ENCODE measurements around the gene STPG2. TPM values are rescaled to one million over a fixed set of nuclear protein-coding genes. Genes with fewer than 3 reads are reported as not detected.

Gene STPG2
- polyA plus RNA-seq, 1 donor, result 0.36 TPM

DNA sequence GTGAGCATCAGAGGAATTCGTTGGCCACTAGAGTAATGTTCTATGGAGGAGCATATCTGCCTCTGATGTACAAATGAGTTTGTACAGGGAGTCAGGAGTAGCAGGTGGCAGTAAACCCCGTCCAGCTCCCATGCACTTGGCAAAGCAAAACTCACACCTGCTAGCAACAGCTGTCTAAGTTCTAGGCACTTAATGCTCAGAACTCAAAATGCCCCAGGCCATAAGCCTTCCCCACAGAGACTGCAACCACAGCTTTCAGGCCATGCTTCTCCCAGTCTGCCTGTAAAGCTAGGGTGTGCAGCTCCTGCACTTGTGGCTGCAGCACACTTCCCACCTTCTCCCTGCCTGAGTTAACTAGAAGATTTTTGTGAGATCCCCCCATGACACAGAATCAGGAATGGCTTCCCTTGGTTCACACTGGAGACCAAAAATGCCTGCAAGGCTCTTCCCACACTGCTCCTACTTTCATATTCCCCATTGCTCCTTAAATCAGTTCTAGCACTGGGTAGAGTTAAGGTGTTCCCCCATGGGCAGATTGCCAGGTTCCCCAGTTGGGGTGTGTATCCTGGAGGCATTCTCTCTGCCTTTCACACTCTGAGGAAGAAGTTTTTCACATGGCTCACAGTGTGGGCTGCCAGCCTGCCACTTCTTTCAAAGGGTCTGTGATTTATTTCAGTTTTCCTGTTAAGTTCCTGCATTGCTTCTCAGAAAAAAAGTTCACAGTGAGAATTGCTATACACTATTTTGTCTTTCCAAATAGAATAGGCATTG lies 189.9 kb downstream of the STPG2 start:
- DNase-seq, result no peak
- WGBS (ENCODE audit: insufficient coverage, low lambda C conversion rate), result no CpG with 5 or more reads among the region's 2 CpGs
- H3K36me3 ChIP-seq (ENCODE audit: control insufficient read depth, insufficient read depth, low read length), result no peaks in the 10 kb centered on the region
- H3K4me3 ChIP-seq (ENCODE audit: low read length), result no peak overlapping the region
- H3K4me1 ChIP-seq (ENCODE audit: control insufficient read depth, insufficient read depth, low read length), result no peaks in the 10 kb centered on the region
- H3K27ac ChIP-seq (ENCODE audit: low read length), result no peak overlapping the region
- H3K27me3 ChIP-seq (ENCODE audit: control insufficient read depth, insufficient read depth, low read length), result no peaks in the 10 kb centered on the region
- no peaks in the 10 kb centered on the region for H3K9me3 ChIP-seq (ENCODE audit: control insufficient read depth, low read depth, low read length)

DNA sequence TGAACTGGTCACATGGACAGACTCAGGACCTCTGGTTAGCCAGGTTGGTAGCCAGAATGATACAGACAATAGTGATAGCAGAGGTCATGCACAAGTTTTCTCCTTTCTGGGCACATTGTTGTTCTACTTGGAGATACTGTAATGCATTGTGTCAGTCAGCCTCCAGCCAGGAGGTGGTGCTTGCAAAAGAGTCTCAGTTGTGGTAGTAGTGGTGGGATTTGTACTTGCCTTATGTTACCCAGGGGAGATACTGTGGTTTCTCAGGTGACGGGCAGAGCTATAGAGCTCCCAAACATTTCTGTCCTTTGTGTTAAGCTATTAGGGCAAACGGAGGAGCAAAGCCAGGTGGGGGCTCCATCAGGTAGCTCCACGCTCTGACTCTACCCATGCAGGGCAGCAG lies 190.5 kb downstream of the STPG2 start:
- WGBS (ENCODE audit: insufficient coverage, low lambda C conversion rate), result no CpG with 5 or more reads among the region's 3 CpGs
- Histone ChIP-seq H3K27ac (ENCODE audit: low read length) (no peak overlapping the region), H3K36me3 (ENCODE audit: control insufficient read depth, insufficient read depth, low read length) (no peaks in the 10 kb centered on the region), H3K4me1 (ENCODE audit: control insufficient read depth, insufficient read depth, low read length) (no peaks in the 10 kb centered on the region), H3K27me3 (ENCODE audit: control insufficient read depth, insufficient read depth, low read length) (no peaks in the 10 kb centered on the region), H3K9me3 (ENCODE audit: control insufficient read depth, low read depth, low read length) (no peaks in the 10 kb centered on the region), H3K4me3 (ENCODE audit: low read length) (no peak overlapping the region)
- no peak for DNase-seq

GRCh38 chr4:97950836-97951235 lies 192.4 kb downstream of the STPG2 start:
- Histone ChIP-seq H3K27ac (ENCODE audit: low read length) (no peak overlapping the region), H3K4me1 (ENCODE audit: control insufficient read depth, insufficient read depth, low read length) (no peaks in the 10 kb centered on the region), H3K9me3 (ENCODE audit: control insufficient read depth, low read depth, low read length) (no peaks in the 10 kb centered on the region), H3K36me3 (ENCODE audit: control insufficient read depth, insufficient read depth, low read length) (no peaks in the 10 kb centered on the region), H3K27me3 (ENCODE audit: control insufficient read depth, insufficient read depth, low read length) (no peaks in the 10 kb centered on the region), H3K4me3 (ENCODE audit: low read length) (no peak overlapping the region)
- no peak for DNase-seq

GRCh38 chr4:97942951-97943350 lies 200.3 kb downstream of the STPG2 start:
- no CpG with 5 or more reads among the region's 1 CpG for WGBS (ENCODE audit: insufficient coverage, low lambda C conversion rate)
- Histone ChIP-seq H3K27ac (ENCODE audit: low read length) (no peak overlapping the region), H3K4me3 (ENCODE audit: low read length) (no peak overlapping the region), H3K9me3 (ENCODE audit: control insufficient read depth, low read depth, low read length) (peaks cover 4% of the 10 kb centered on the region), H3K27me3 (ENCODE audit: control insufficient read depth, insufficient read depth, low read length) (no peaks in the 10 kb centered on the region), H3K4me1 (ENCODE audit: control insufficient read depth, insufficient read depth, low read length) (no peaks in the 10 kb centered on the region), H3K36me3 (ENCODE audit: control insufficient read depth, insufficient read depth, low read length) (no peaks in the 10 kb centered on the region)
- DNase-seq, result no peak

- DNase-seq, result no peak
- no CpG with 5 or more reads among the region's 1 CpG for WGBS (ENCODE audit: insufficient coverage, low lambda C conversion rate)
- H3K4me1 ChIP-seq (ENCODE audit: control insufficient read depth, insufficient read depth, low read length), result no peaks in the 10 kb centered on the region
- no peak overlapping the region for H3K4me3 ChIP-seq (ENCODE audit: low read length)
- no peaks in the 10 kb centered on the region for H3K27me3 ChIP-seq (ENCODE audit: control insufficient read depth, insufficient read depth, low read length)
- no peak overlapping the region for H3K27ac ChIP-seq (ENCODE audit: low read length)
- no peaks in the 10 kb centered on the region for H3K36me3 ChIP-seq (ENCODE audit: control insufficient read depth, insufficient read depth, low read length)
- peaks cover 8% of the 10 kb centered on the region for H3K9me3 ChIP-seq (ENCODE audit: control insufficient read depth, low read depth, low read length)
Measured at GRCh38 chr4:97942137-97942536, 201.1 kb downstream of the STPG2 start.

DNA sequence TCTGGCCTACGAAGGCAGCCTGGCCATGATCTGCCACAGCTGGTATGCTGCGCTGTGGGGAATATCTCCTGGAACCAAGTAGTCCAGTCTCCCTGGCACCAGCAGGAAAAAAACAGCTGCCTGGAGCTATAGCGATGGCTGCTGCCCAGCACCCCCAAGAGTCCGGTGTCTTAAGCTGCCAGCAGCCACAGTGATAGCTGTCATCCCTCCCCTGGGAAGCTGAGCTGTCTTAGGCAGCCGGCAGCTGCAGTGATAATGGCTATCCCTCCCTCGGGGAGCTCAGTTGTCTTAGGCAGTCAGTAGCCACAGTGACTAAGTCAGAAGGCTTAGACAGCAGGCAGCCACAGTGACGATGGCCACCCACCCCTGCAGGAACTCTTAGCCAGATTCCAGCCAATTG lies 205.1 kb downstream of the STPG2 start:
- H3K27me3 ChIP-seq (ENCODE audit: control insufficient read depth, insufficient read depth, low read length), result no peaks in the 10 kb centered on the region
- H3K9me3 ChIP-seq (ENCODE audit: control insufficient read depth, low read depth, low read length), result peaks cover 8% of the 10 kb centered on the region
- no peak overlapping the region for H3K4me3 ChIP-seq (ENCODE audit: low read length)
- DNase-seq, result no peak
- no peak overlapping the region for H3K27ac ChIP-seq (ENCODE audit: low read length)
- no peaks in the 10 kb centered on the region for H3K4me1 ChIP-seq (ENCODE audit: control insufficient read depth, insufficient read depth, low read length)
- WGBS (ENCODE audit: insufficient coverage, low lambda C conversion rate), result no CpG with 5 or more reads among the region's 7 CpGs
- no peaks in the 10 kb centered on the region for H3K36me3 ChIP-seq (ENCODE audit: control insufficient read depth, insufficient read depth, low read length)

DNA sequence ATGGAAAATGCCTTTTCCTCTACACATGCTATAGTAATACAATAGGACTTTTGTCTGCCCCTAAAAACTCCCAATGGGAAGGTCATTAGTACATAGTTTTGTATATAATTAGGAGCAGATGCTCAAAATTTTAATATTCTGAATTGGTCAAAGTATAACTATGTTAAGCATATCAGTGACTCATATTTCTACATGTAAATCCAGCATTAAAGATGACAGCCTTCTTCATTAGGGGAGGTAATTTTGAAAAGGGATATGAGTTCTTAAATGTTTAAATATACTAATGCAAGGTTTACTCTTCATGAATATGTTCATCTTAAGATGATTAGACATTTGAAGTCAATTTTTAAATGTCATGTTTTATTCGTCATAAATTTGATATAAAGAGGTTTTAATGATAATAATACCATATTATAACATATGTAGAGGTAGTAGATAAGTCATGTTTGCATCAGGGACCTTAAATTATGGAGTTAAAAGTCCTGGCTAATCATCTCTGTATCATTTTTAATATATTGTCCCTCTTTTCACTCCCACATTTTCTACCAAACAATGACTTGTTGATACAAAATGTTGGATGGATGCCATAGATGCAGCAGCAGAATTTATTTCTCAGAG lies 218.8 kb downstream of the STPG2 start:
- WGBS (ENCODE audit: insufficient coverage, low lambda C conversion rate), result 67% methylated on average over 1 of the region's 1 CpG
- H3K9me3 ChIP-seq (ENCODE audit: control insufficient read depth, low read depth, low read length), result peaks cover 4% of the 10 kb centered on the region
- H3K36me3 ChIP-seq (ENCODE audit: control insufficient read depth, insufficient read depth, low read length), result no peaks in the 10 kb centered on the region
- H3K27ac ChIP-seq (ENCODE audit: low read length), result no peak overlapping the region
- no peak overlapping the region for H3K4me3 ChIP-seq (ENCODE audit: low read length)
- DNase-seq, result no peak
- H3K27me3 ChIP-seq (ENCODE audit: control insufficient read depth, insufficient read depth, low read length), result no peaks in the 10 kb centered on the region
- no peaks in the 10 kb centered on the region for H3K4me1 ChIP-seq (ENCODE audit: control insufficient read depth, insufficient read depth, low read length)

DNA sequence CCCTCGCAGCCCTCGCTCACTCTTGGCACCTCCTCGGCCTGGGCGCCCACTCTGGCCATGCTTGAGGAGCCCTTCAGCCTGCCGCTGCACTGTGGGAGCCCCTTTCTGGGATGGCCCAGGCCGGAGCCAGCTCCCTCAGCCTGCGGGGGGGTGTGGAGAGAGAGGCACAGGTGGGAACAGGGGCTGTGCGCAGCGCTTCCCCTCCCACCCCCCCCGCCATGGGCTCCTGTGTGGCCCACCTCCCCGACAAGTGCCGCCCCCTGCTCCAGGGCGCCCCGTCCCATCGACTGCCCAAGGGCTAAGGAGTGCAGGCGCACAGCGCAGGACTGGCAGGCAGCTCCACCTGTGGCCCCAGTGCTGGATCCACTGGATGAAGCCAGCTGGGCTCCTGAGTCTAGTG lies 220.2 kb downstream of the STPG2 start:
- H3K4me1 ChIP-seq (ENCODE audit: control insufficient read depth, insufficient read depth, low read length), result no peaks in the 10 kb centered on the region
- peaks cover 4% of the 10 kb centered on the region for H3K9me3 ChIP-seq (ENCODE audit: control insufficient read depth, low read depth, low read length)
- H3K4me3 ChIP-seq (ENCODE audit: low read length), result no peak overlapping the region
- H3K27me3 ChIP-seq (ENCODE audit: control insufficient read depth, insufficient read depth, low read length), result no peaks in the 10 kb centered on the region
- no peaks in the 10 kb centered on the region for H3K36me3 ChIP-seq (ENCODE audit: control insufficient read depth, insufficient read depth, low read length)
- no peak for DNase-seq
- no CpG with 5 or more reads among the region's 17 CpGs for WGBS (ENCODE audit: insufficient coverage, low lambda C conversion rate)
- no peak overlapping the region for H3K27ac ChIP-seq (ENCODE audit: low read length)

DNA sequence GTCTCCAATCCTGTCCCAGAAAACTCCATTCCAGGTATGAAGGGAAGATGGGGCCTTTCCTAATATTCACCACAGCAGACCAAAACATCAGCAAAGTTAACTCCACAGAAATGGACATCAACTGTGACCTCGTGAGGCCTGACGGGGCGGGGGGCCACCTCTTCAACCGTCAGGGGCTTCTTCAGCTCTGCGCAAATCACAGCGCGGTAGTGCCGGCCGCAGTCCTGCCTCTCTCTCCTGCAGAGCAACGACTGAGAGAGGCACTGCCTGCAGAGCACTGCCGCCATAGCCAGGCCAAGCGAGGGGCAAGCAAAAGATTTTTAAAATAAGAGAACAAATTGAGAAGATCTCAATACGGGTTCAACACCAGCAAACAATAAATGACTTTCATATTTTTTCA lies 226.2 kb downstream of the STPG2 start:
- no peaks in the 10 kb centered on the region for H3K36me3 ChIP-seq (ENCODE audit: control insufficient read depth, insufficient read depth, low read length)
- 100% methylated on average over 1 of the region's 13 CpGs for WGBS (ENCODE audit: insufficient coverage, low lambda C conversion rate)
- H3K4me3 ChIP-seq (ENCODE audit: low read length), result no peak overlapping the region
- no peak overlapping the region for H3K27ac ChIP-seq (ENCODE audit: low read length)
- no peaks in the 10 kb centered on the region for H3K27me3 ChIP-seq (ENCODE audit: control insufficient read depth, insufficient read depth, low read length)
- H3K4me1 ChIP-seq (ENCODE audit: control insufficient read depth, insufficient read depth, low read length), result no peaks in the 10 kb centered on the region
- no peak for DNase-seq
- no peaks in the 10 kb centered on the region for H3K9me3 ChIP-seq (ENCODE audit: control insufficient read depth, low read depth, low read length)

DNA sequence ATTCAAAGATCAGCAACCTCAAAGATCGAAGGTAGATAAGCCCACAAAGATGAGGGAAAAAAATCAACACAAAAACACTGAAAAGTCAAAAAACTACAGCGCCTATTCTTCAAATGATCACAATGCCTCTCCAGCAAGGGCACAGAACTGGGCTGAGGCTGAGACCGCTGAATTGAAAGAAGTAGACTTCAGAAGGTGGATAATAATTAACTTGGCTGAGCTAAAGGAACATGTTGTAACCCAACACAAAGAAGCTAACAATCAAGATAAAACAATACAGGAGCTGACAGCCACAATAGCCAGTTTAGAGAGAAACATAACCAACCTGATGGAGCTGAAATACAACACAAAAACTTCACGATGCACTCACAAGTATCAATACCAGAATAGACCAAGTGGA lies 231.1 kb downstream of the STPG2 start:
- 75% methylated on average over 1 of the region's 4 CpGs for WGBS (ENCODE audit: insufficient coverage, low lambda C conversion rate)
- Histone ChIP-seq H3K36me3 (ENCODE audit: control insufficient read depth, insufficient read depth, low read length) (no peaks in the 10 kb centered on the region), H3K27me3 (ENCODE audit: control insufficient read depth, insufficient read depth, low read length) (no peaks in the 10 kb centered on the region), H3K27ac (ENCODE audit: low read length) (no peak overlapping the region), H3K9me3 (ENCODE audit: control insufficient read depth, low read depth, low read length) (no peaks in the 10 kb centered on the region), H3K4me3 (ENCODE audit: low read length) (no peak overlapping the region), H3K4me1 (ENCODE audit: control insufficient read depth, insufficient read depth, low read length) (no peaks in the 10 kb centered on the region)
- DNase-seq, result peak; percentile 22 to 57
